Measurements from ENCODE around the gene TSPAN5. TPM values are rescaled to one million over a fixed set of nuclear protein-coding genes. Genes with fewer than 3 reads are reported as not detected.
A peak's percentile ranks its signal among the peaks of the same experiment; 100 is the strongest.

Gene TSPAN5
- total and polyA plus RNA-seq, 2 of the 4 experiments (the other 2 are of a cell fraction), result 64.8 to 79.6 TPM

DNA sequence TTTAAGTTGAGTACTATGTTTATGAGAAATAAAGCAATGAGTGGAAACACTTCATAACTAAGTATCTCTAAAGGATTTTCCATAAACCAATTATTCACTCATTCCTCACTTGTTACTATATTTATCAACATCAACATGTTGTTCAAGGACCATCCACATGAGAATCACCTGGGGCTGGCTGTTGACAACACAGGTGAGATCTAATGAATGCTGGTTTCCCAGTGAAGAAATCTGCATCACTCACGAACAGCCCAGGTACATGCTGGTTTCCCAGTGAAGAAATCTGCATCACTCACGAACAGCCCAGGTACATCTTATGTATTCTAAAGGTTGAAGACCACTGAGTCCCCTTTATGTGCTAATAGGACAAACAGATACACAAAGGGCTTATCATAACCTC lies 32.5 kb downstream of the TSPAN5 start:
- H3K27me3 ChIP-seq (ENCODE audit: control insufficient read depth, insufficient read depth, low read length), result no peaks in the 10 kb centered on the region
- H4K20me1 ChIP-seq (ENCODE audit: insufficient read depth, low read length), result peaks cover 9% of the 10 kb centered on the region; the same call in 1 of the 2 replicates
- peaks cover 4% of the 10 kb centered on the region for H3K9me3 ChIP-seq (ENCODE audit: control insufficient read depth, insufficient read depth, low read length)
- DNase-seq (no peak), ATAC-seq (ENCODE audit: low read depth) (no peak)
- no peak overlapping the region for H2AK9ac ChIP-seq (replicated peaks; ENCODE audit: low read depth, low read length, poor library complexity)
- H4K91ac ChIP-seq (ENCODE audit: insufficient read depth, low read depth, low read length), result peak overlapping the region; percentile 67; the same call in 1 of the 2 replicates
- no TSS peak for BruUV-seq (replicated peaks)
- POLR2A ChIA-PET (ENCODE audit: unreplicated experiment), result no interaction called here
- H3K9ac ChIP-seq (ENCODE audit: low read depth, low read length), result no peak overlapping the region
- peak overlapping the region; percentile 88 for H2BK120ac ChIP-seq (ENCODE audit: low read depth, low read length)
- intact Hi-C loops (cut with micrococcal nuclease) (no loop called here), in situ Hi-C loops (cut with MboI; ENCODE audit: low sequenced_read_pairs) (no loop called here), dilution Hi-C loops (cut with HindIII; ENCODE audit: low sequenced_read_pairs, unreplicated experiment) (no loop called here)
- WGBS, 2 experiments (ENCODE audit: extremely low coverage in 2 of 2, insufficient read length in 1 of 2), result no CpG with 5 or more reads among the region's 2 CpGs
- H4K5ac ChIP-seq (ENCODE audit: low read depth, low read length), result peak overlapping the region; percentile 62; the same call in 1 of the 2 replicates
- no peak overlapping the region for H3K4me3 ChIP-seq (ENCODE audit: insufficient read depth, low read depth, low read length)
- peak overlapping the region; percentile 94 for H2BK20ac ChIP-seq (ENCODE audit: low read depth, low read length)
- peak overlapping the region; percentile 58 for H3K56ac ChIP-seq (ENCODE audit: extremely low read depth, insufficient read depth, low read length)
- peak overlapping the region; percentile 21; the same call in 1 of the 2 replicates for H3K14ac ChIP-seq (replicated peaks; ENCODE audit: low read depth, low read length)
- H4K8ac ChIP-seq (ENCODE audit: low read depth in 2 of 2, low read length in 2 of 2), result peak overlapping the region in 1 of 2 experiments; percentile 72; a peak in 2 of 4 replicates
- peak overlapping the region; percentile 84; the same call in 1 of the 3 replicates for H2BK15ac ChIP-seq (ENCODE audit: low read depth, low read length)
- H3K4me1 ChIP-seq (ENCODE audit: control insufficient read depth, insufficient read depth, low read length), result peaks cover 12% of the 10 kb centered on the region
- peak overlapping the region; percentile 39 for H3K23ac ChIP-seq (ENCODE audit: low read depth, low read length)
- H2AFZ ChIP-seq (replicated peaks; ENCODE audit: low read length, poor library complexity), result no peak overlapping the region
- 0 out of 2 replicates have a peak, but pooled peaks cover 3% of the 10 kb centered on the region for H3K36me3 ChIP-seq (ENCODE audit: control insufficient read depth, insufficient read depth, low read length)
- CTCF ChIA-PET, result no interaction called here
- H3K9me1 ChIP-seq (ENCODE audit: insufficient read depth, low read length), result peaks cover 5% of the 10 kb centered on the region; the same call in 1 of the 2 replicates
- H2AK5ac ChIP-seq (ENCODE audit: low read depth, low read length), result peak overlapping the region; percentile 57
- peak overlapping the region; percentile 51; the same call in 1 of the 2 replicates for H3K18ac ChIP-seq (ENCODE audit: low read depth, low read length)
- H3K27ac ChIP-seq (ENCODE audit: insufficient read depth, low read length), result peak overlapping the region; percentile 78; the same call in 1 of the 2 replicates
- TF ChIP-seq RFX5 (IDR thresholded peaks at IDR 0.05; ENCODE audit: low read depth, low read length) (no peak), MXI1 (IDR thresholded peaks at IDR 0.05; ENCODE audit: borderline replicate concordance, low read depth, low read length) (no peak), RAD21 (IDR thresholded peaks at IDR 0.05; ENCODE audit: low read length) (no peak)
- TF ChIP-seq, protein P1, sequence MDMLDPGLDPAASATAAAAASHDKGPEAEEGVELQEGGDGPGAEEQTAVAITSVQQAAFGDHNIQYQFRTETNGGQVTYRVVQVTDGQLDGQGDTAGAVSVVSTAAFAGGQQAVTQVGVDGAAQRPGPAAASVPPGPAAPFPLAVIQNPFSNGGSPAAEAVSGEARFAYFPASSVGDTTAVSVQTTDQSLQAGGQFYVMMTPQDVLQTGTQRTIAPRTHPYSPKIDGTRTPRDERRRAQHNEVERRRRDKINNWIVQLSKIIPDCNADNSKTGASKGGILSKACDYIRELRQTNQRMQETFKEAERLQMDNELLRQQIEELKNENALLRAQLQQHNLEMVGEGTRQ (IDR thresholded peaks at IDR 0.05; ENCODE audit: low read depth, low read length), result no peak
- TF ChIP-seq, protein P2, sequence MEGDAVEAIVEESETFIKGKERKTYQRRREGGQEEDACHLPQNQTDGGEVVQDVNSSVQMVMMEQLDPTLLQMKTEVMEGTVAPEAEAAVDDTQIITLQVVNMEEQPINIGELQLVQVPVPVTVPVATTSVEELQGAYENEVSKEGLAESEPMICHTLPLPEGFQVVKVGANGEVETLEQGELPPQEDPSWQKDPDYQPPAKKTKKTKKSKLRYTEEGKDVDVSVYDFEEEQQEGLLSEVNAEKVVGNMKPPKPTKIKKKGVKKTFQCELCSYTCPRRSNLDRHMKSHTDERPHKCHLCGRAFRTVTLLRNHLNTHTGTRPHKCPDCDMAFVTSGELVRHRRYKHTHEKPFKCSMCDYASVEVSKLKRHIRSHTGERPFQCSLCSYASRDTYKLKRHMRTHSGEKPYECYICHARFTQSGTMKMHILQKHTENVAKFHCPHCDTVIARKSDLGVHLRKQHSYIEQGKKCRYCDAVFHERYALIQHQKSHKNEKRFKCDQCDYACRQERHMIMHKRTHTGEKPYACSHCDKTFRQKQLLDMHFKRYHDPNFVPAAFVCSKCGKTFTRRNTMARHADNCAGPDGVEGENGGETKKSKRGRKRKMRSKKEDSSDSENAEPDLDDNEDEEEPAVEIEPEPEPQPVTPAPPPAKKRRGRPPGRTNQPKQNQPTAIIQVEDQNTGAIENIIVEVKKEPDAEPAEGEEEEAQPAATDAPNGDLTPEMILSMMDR (conservative IDR thresholded peaks at IDR 0.05; ENCODE audit: low read depth, low read length), result no peak
- peak overlapping the region; percentile 56 for H3K4me2 ChIP-seq (ENCODE audit: low read depth, low read length)
- H2BK5ac ChIP-seq (ENCODE audit: low read depth, low read length, poor library complexity, severe bottlenecking), result peak overlapping the region; percentile 84
- peaks cover 29 to 54% of the 10 kb centered on the region in 2 experiments for H3K79me1 ChIP-seq (ENCODE audit: low read depth in 1 of 2, low read length in 2 of 2)
- H3K4ac ChIP-seq (ENCODE audit: low read depth, low read length), result peak overlapping the region; percentile 87

Measured in IMR-90 (cell line).